ENCODE results near the gene FHDC1.

FHDC1 gene

DNA sequence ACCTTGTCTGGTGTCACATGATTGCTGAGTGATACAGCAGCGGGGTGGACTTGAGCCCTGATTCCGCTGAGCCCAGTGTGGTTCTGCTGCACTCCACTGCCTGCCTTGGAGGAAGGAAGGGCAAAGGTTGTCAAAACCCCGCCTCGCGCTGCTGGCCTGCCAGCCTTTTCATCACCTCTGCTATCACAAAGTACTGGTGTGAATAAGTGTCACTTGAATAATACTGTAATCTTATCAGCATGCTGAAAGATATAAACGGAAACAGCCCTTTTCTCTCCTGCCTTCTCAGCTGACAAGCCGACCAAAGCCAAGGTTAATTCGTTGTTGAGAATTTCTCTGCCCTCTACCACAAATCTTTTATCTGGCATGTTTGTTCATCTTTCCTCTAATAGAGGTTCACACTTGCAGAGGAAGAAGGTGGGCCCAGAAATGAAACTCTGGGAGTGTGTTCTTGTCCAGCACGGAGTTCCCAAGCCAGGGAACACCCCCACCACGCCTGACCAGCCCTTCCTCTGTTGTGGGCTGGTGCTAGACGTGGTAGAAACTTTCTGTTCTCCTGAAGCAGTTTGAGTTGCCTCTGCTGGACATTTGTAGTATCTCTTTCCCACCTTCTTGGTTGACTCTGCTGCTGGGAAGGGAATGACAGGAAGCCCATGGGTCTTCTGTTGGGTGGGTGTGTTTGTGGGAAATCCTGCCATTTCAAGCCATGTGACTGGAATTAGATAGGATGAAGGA is 21.5 kb downstream of the FHDC1 start:
- no peak for DNase-seq (ENCODE audit: low spot score)

GRCh38 chr4:152959080-152959479 is 23.0 kb downstream of the FHDC1 start:
- no peak for DNase-seq (ENCODE audit: low spot score)

DNA sequence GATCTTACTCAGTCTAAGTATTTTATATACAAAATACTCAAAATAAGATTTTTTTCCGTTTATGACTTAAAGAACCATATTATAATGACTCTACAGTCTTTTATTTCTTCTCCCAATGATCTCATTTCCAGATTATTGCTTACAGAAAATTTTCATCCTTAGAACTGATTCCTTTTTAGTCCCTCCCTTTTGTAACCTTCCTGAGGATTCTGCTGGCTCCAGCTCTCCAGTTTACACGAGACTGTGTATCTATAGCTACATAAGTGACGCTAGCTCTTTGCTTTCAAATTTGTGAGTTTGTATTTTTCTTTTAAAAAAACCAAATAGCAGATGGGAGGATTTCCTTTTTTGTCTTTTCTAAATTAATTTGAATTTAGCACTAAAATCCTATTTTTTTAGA is 24.0 kb downstream of the FHDC1 start:
- no peak for DNase-seq (ENCODE audit: low spot score)

DNA sequence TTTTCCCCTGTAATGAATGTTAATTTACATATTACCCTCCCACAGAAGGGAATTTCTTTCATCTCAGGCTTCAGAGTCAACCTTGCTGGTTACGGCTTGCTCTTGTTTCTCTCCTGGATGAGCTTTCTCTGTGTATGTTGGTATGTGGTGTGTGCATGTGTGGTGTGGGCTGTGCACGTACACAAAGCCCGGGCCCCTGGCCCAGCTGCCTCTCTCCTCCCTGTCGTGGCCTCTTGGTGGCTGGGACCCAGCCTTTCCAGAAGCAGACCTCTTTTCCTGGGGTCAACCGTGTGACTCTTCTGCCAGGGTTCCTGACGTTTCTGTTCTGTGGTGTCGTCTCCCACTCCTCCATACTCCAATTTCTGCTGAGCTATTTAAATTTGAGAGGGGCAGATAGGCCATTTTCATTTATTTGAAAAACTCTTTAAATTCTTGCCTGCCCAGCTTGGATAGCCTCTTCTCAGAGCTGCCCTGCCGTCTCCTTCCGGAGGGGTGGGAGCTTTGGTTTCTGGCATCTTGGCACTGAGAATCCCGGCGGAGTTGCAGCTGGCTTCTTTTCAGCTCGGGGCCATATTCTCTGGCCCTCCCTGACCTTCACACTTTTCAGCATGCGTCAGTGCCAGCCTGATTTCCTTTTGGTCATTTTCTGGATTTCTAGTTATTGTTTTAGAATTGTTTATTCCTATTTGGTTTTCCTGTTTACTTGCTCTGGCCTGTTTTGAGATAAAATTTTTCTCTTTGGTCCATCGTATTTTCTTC is 25.1 kb downstream of the FHDC1 start:
- DNase-seq (ENCODE audit: low spot score), result no peak

GRCh38 chr4:152961773-152962115 is 25.6 kb downstream of the FHDC1 start:
- DNase-seq (ENCODE audit: low spot score), result no peak

DNA sequence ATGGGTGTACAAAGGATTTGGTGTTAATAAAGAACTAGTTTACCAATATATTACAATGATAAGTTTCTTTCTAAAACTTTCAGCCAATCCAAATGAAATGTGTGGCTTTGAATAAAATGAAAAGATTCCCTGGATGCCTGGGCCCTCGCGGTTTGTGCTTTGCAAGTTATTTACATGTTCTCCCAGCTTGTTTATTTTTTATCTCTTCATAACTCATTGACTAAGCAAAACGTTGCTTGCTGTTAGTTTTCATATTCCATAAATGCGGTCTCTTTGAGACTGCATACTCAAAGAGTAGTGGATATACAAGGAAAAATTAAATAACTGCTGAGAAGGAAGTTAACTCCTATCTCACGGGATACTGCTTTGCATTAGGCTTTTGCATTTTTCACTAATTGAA is 26.0 kb downstream of the FHDC1 start:
- DNase-seq (ENCODE audit: low spot score), result no peak

DNA sequence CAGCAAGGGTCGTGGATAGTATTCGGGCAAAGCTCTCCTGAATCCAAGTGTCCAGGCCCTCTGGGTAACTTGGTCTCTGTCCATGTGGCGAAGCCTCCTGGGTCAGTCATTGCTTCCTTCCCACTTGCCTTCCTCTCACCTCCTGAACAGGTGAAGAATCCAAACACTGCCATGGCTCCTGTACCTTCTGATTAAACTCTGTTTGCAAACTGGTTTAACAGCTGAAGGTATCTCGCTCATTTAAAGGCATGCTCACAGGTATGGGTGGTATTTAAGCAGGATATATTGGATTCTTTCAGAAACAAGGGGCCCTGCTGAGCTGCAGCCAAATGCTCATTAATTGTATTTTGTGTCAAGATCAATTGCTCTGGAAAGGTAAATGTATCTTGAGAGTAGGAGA is 28.2 kb downstream of the FHDC1 start:
- DNase-seq (ENCODE audit: low spot score), result no peak

- no peak for DNase-seq (ENCODE audit: low spot score)
These were observed 29.5 kb downstream of the FHDC1 start for GRCh38 chr4:152965611-152966010.

- no peak for DNase-seq (ENCODE audit: low spot score)
These were observed 31.8 kb downstream of the FHDC1 start for GRCh38 chr4:152967907-152968306.

DNA sequence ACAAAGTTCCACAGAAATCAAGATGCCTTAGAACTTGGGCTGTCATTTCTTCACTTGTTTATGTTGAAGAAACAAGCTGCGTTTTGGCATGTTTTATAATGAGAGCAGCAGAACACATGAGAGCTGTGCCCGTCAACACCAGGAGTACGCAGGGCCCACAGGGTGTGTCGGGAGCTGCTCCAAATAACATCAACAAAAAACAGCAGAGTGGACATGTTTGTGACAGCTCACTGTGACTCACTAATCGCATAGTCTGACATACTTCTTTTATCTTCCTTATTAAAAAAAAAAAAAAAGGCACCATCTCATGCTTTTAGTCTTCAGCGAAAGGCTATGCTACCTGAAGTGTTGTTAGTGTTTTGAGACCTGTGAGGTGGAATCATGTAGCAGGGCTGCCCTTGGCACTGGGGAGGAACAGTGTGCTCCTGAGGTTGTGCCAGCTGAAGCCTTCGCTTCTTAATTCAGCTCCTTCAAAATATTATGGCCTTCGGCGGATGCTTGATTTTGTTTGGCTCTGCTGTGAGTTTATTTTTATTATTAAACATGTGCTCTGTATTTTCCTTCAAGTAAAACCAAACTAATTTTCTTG is 32.8 kb downstream of the FHDC1 start:
- DNase-seq (ENCODE audit: low spot score), result no peak

DNA sequence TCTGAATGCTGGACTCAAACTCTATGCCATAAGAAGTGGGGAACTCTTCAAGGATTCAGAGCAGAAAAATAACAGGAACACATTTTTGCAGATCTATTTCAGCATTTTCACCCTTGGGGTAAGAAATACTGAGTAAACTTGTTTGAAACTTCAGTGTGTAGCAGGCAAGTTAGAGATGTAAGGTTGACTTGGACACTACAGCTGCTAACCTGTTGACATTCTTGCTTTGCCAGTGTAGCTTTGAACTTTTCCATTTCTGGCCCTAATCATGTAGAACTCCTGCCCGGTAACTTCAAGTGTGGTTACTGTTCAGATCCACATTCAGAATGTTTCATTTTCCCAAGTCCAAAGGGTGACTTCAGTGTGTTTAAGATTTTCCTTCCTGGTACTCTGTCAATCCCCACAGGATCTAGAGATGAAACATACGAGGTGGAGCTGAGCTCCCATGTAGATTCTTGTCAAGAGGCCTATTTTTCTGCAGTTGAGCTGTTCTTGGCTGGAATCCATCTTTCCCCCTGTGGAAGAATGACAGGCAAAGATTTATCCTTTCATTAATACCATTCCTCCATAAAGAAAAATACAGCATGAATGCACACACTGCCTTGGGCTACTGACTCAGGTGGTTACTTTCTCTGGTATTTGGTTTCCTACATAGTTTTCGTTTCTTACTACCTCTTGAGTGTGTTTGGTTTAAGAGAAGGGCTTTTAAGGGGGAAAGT is 34.1 kb downstream of the FHDC1 start:
- DNase-seq (ENCODE audit: low spot score), result no peak

- DNase-seq (ENCODE audit: low spot score), result no peak
These were observed 34.9 kb downstream of the FHDC1 start for GRCh38 chr4:152971053-152971452.

- DNase-seq (ENCODE audit: low spot score), result no peak
These were observed 36.9 kb downstream of the FHDC1 start for GRCh38 chr4:152972821-152973628.

- no peak for DNase-seq (ENCODE audit: low spot score)
These were observed 37.7 kb downstream of the FHDC1 start for GRCh38 chr4:152973629-152974467.

DNA sequence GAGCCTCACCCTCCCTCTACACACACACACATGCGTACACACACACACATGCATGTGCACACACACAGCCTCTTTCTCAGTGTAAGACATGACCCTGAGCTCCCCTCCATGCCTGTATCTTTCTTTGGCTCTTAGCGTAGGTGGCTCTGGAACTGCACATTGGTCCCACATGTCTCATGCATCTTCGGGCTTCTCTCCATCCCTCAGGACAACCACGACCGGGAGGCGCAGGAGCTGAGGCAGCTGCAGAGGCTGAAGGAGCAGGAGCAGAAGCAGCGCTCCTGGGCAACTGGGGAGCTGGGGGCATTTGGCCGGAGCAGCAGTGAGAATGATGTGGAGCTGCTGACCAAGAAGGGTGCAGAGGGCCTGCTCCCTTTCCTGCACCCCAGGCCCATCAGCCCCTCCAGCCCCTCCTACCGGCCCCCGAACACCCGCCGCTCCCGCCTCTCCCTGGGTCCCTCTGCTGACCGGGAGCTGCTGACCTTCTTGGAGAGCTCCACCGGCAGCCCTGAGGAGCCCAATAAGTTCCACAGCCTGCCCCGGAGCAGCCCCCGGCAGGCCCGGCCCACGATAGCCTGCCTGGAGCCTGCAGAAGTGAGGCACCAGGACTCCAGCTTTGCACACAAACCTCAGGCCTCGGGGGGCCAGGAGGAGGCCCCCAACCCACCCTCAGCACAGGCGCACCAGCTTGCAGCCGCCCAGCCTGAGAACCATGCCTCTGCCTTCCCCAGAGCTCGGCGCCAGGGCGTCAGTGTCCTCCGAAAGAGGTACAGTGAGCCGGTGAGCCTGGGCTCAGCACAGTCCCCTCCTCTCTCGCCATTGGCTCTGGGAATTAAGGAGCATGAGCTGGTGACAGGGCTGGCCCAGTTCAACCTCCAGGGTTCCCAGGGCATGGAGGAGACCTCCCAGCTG is 38.6 kb downstream of the FHDC1 start:
- no peak for DNase-seq (ENCODE audit: low spot score)

GRCh38 chr4:152975380-152976211 is 39.5 kb downstream of the FHDC1 start:
- DNase-seq (ENCODE audit: low spot score), result no peak

- no peak for DNase-seq (ENCODE audit: low spot score)
These were observed 40.2 kb downstream of the FHDC1 start for GRCh38 chr4:152976212-152976761.

DNA sequence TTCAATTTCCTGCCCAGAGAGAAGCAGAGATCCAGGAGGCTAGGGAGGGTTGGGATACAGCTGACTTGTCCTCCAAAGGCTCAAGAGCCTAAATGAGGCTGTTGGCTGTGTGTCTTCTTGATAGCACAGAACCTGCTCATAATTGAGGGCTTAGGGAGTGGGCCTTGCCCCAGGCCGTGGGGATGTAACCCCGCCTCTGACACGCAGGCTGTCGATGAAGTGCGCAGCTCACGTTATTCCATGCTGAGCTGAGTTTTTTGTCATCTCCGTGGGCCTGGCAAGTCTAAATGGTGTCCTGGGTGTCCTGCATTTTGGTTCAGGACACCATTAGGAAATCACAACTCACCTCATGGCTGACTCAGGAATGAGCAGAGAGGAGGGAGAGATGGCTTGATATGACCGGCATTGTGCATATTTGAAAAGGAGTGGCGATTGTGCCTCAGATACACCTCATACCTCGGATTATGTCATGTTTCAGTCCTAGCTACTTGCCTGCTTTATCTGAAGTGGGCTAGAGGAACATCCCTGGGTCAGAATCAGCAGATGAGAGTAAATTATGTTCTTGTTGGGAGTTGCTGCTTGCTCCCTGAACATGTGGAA is 43.7 kb downstream of the FHDC1 start:
- DNase-seq (ENCODE audit: low spot score), result no peak
